ENCODE measurements around the gene MTERF4.

Gene MTERF4

DNA sequence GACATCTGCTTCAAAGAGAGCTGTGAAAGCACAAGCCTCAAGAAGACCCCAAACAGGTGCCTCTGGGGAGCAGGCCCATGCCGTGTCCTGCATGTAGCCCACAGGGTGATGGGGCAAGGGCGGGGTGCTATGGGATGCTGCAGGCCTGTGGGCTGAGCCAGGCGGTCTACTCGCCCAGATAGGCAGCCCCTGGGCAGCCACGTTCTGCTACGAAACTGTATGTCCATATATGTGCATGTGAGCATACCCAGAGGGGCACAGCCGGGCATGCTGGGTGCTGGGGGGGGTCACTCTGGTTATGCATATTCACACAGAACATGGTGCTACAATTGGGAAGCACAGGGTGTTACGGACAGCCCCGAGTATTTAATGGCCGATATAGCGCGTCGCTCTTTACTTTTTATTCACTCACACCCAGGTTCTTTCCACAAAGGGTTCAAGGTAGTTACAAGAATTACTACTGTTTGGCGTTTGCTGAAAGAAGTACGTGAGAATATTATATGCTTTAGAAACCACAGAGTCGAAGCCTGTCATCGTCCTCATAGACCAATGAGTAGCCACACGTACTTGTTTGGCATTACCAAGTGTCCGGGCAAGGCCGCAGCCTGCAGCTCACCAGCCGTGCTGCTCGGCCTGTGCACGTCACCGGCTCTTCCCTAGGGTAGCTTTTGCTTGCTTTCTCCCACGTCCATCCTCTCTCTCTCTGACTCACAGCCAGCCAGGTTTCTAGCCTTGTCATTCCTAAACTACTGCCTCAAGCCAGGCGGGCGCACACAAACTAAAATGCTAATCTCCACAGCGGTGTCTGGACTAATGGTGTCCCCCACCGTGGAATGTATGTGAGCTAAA is 14.4 kb downstream of the MTERF4 start:
- DNase-seq: no peak

DNA sequence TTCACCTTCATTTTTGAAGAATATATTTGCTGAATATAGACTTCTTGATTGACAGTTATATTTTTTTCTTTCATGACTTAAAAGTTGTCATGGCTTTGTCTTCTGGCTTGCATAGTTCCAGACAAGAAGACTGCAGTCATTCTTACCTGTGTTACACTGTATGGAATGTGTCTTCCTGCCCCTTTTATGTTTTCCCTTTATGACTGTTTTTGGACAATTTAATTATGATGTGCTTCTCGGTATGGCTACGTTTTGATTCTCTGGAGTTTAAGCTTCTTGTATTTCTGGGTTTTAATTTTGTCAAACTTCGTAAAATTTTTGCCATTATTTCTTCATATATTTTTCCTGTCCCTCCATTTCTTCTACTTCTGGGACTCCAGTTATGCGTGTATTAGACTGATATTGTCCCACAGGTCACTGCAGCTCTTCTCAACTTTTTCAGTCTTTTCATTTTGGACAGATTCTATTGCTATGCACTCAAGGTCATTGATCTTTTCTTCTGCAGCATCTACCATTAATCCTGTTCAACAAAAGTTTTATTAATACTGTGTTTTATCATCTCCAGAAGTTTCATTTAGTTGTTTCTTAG is 17.1 kb downstream of the MTERF4 start:
- DNase-seq: no peak

DNA sequence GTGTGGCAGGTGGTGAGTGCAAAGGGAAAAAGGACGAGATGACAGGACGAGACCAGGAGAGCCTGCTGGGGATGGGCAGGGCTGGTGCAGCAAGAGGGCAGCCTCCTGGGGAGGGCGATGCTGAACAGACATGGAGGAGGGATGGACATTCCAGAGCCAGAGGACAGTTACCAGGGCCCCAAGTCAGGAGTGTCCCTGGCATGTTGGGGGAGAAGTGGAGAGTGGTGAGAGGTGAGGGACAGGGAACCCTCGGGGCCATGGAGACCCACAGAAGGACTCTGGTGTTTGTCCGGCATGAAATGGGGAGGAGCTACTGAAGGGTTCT is 19.0 kb downstream of the MTERF4 start:
- DNase-seq: no peak

DNA sequence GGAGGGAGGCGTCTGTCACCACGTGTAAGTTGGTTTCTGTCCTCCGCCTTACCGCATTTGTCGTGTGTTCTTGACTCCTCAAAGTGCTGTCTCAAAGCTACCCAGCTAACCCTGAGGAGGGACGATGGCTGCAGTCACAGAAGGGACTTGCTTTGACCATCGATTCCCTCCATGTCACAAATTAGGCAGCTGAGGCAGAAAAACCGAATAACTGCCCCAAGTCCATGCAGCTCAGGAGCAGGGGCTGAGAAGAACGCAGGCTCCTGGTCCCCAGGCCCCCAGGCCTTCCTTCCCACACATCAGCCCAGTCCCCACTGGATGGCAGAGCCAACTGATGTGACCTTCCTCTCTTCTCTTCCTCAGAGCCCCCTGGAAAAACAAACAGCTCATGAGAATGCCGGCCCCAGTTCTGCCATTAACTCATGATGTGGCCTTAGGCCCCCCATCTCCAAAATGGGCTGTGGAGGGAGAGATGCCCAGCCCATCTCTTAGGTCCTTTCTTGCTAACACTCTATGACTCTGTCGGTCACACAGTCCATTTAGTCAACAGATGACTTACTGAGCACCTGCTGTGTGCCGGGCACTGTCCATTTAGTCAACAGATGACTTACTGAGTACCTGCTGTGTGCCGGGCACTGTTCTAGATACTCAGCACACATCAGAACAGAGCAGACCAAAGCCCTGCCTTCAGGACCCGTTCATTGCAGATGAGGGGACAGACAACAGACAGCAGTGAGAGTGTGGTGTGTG is 19.6 kb downstream of the MTERF4 start:
- no peak for DNase-seq

DNA sequence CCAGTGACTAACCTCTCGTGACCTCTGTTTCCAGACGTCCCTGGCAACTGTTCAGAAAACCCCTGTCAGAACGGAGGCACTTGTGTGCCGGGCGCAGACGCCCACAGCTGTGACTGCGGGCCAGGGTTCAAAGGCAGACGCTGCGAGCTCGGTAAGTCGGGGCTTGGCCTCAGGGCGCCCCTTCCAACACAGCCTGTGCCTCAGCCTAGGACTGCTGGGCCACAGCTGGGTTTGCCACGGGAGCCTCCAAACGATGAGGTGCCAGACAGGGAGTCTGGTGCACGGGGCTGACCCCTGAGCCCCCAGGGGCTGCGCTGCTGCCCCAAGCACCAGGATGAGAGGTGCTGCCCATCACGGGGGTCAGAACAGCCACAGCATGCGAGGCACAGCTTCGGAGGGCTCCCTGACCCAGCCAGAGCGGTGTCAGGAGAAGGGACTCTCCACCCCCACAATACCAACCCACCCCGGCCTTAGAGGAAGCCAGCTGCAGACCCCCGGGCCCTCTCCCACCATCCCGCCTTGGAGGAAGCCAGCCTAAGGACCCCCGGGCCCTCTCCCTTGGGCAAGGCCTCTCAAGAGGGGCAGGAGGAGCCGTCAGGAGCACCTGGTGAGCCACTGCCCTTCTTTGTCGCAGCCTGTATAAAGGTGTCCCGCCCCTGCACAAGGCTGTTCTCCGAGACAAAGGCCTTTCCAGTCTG is 20.3 kb downstream of the MTERF4 start:
- DNase-seq: no peak

DNA sequence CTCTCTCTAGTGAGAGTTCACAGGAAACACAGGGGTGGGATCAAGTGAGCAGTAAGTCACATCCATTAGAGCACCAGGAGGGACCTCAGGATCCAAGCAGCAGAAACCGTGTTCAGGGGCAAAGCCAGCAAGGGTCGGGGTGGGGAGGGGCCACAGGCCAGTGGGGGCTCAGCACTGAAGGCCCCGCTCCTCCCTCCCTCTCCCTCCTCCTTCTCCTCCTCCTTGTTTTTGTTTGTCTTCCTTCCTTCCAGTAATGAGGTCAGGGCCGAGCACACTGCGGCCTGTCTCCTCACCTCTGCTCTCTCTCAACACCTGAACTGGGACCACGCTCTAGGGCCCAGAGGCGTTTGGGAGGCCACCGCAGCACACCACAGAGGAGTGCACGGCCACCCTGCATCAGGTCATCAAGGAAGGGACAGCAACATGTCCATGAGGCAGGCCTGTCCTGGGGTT is 20.9 kb downstream of the MTERF4 start:
- DNase-seq: no peak

DNA sequence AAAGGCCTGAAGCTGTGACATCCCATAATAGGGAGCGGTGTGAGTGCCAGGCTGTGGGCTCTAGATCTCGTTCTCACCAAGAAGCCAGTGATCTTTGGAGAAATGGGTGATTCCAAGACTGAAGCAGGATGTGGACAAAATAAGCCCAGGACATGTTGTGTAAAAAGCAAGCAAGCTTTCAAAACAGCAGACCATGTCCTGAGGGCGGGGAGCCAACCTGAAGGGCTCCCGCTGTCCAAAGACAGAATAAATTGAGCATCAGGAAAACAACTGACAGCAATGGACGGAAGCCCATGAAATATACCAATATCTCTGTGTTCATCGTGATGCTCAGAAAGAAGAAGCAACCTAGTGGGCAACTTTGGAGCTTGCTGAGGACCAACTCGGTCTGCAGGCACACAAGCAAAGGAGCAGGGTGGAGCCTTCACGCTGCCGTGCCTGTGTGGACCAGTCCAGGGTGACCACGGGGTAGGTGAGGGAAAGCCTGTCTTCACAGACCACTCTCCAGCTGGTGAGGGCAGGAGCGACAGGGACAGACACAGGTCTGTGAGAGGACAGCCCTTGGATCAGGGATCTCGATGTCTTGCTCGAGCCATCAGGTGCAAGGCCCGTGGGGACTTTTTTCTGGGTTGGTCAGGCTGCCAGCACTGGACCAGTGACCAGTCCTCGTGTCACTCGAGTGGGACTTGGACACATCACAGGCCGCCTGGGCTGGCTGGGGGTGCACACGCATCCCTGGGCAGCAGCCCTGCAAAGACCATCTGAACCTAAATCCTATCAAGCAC is 21.5 kb downstream of the MTERF4 start:
- DNase-seq: no peak

DNA sequence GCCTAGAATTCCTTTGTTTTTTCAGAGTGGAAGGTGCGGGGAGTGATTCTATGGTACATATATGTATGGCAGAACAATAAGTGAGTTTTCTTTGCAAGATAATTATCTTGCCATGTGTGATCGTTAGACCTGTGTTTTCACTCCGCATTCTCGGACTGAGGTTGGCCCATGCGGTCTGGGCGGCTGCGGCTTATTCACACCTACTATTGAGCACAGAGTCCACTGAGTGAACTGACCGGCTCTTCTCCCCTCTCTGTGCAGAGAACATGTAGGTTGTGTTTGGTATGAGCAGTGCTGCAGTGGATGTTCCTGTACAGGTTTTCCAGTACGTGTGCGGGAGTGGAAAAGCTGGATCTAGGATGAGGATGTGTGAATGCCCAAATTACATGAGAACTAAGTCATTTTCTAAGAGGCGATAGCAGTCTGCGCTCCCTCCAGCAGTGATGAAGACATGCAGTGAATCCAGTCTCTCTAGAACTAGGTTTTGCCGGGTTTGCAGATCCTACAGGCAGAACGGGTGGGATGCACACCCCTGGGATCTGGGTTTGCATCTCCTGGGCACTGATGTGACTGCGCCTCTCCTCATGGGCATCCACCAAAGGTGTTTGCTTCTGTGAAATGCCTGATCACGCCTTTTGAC is 27.1 kb downstream of the MTERF4 start:
- no peak for DNase-seq

DNA sequence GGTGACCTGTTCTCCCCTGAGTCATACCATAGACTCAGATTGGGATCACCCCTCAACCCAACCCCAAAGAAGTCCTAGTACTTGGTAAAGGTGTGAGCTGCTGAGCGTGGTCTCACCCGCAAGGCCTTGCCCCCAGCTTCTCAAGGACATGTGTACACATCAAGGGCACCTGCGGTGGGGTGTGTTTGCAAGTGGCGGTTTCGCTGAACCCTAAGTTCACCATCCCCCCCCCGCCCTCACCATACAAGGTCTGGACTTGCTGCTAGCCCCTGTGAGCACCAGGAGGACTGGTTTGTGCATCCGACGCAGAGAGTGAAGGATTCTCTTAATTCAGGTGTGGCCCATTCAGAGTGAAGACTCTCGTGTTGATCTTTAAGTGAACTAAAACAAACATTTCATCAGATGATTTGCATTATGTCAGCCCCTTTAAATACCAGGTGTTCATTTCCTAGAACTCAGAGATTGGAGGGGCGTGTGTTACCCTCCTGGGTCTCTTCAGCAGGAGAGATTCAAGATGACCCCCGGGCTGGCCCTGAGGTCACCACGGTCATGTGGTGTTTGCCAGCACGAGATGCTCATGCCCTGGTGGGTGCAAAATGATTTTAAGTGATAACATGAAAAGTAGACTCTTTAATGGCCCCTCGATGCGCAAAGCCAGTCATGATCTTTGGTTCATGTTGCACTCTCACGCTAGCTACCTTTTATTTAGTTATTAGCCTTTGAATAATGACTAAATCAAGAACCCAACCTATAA is 27.8 kb downstream of the MTERF4 start:
- DNase-seq: no peak

DNA sequence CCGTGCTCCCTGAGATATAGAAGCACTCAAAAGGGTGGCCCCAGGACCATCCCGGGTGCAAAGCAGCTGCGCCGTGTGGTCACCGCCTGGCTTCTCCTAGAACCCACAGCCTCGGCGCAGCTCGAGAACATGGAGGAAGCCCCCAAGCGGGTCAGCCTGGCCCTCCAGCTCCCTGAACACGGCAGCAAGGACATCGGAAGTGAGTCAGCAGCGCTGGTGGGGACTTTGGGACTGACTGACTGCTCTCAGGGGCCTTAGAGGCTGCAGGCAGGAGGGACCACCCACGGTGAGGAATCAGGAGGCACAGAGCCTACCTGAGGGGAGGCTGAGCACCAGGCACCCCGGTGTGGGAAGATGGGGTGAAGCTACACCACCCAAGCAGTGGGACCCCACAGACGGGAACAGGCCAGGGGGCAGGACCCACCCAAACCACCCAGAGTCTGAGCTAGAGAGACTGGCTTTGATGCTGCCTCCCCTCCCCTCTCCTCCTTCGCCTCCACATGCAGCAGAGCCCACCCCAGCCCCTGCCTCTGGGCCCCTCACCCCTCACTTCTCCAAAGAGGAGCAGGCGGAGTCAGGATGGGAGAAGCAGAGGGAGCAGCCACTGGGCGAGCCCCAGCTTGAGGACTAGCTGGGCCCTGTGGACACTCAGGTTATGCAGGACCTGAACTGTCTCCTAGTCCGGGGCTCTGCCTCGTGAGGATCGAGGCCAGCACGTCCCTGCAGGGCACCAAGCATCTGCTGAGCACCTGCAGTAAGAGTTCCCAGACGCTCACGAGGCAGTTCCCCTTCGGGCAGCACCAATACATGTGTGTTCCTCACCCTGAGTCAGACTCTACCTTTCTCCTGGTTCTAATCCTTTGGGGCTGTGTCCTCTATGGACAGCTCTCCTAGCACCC is 28.7 kb downstream of the MTERF4 start:
- DNase-seq: no peak

DNA sequence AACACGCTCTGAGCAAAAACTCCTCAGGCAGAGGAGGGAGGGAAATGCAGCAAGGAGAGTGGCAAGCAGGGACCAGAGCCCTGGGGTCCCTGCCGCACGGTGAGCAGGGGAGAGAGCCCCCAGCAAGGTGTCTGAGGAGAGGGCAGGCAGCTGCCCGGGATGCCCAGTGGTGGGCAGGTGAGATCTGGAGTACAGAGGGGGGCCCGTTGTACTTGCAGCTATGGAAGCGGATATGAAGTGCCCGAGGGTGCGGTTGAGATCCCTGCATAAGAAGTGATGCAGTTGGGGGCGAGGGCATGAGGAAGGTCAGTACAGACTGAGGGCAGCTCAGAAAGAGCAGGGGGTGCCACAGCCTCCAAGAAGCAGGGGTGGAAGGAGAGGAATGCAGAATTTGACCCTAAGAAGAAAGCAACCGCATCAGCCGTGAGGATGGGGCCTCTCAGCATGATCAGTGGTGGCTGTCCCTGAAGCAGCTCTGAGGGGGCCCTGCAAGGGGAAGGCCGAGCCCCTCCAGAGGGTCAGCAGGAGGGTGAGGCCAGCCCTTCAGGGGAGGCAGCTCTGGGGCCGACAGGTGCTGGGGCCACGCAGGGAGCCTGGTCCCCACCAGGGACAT is 29.4 kb downstream of the MTERF4 start:
- DNase-seq: no peak

DNA sequence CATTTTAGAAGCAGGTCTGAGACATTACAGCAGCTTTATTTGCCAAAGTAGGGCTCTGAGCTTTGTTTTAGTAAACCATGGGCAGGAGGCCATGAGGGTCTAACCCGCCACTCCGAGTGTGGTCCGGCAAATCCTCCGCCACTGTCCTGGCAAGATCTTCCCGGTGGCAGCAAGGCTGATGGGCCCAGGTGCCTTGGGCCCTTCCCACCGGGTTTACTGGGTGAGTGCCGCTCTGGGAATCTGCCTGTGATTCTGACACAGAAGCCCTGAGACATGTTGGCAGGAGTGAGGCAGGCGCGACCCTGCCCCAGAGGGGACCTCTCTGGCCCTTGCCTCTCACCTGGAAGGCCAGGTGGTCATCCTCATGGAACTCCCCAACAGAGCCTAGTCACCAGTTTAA is 29.9 kb downstream of the MTERF4 start:
- DNase-seq: no peak

DNA sequence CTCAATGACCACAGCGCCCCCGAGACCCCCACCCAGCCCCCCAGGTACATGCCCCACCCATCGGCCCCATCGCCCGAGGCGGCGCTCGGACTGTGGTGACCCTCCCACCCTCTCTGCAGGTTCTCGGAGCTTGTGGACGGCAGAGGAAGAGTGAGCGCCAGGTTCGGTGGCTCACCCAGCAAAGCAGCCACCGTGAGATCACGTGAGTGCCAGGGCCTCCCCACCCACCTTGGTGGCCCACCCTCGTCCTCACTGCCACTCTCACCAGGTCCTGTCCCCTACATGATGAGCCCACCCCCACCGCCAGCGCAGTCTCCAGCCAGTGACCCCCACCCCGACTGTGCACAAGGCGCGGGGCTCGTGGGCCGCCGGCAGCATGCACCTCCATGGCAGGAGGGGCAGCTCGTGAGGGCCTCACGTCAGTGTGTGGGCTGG is 30.4 kb downstream of the MTERF4 start:
- DNase-seq: no peak

DNA sequence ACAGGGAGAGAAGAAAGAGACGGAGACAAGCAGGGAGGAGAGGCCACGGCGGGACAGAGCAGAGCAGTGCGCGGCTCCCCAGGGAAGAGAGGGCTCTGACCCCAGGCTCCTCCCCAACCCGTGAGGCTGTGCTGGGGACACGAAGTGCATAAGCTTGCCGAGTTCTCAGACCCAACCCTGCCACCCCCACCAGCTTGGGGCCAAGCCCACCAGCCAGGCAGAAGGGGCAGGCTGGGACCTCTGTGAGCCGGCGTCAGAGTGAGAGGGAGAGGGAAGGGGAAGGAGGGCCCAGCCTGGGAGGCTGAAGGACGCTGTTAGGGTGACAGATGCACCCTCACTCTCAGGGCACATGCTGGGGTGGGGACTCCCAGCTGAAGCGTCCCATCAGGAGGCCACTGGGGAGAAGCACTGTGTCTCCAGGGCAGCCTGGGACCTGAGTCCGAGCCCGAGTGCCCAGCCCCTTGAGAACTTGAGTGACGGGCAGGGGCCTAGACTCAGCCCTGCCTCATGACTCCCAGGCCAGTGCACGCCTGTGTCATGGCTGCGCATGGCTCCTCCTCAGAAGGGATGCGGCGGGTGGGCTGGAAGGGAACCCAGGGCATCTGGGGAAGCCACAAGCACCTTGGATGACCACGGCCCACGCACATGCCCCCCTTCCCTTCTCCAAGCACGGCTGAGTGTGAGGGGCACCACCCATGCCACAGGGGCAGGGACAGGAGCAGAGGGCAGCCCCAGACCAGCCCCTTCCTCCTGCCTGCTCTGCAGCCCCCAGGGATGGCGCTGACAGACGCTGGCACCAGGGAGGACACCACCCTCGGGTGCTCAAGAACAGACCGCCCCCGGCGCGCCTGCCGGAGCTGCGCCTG is 31.0 kb downstream of the MTERF4 start:
- DNase-seq: no peak

DNA sequence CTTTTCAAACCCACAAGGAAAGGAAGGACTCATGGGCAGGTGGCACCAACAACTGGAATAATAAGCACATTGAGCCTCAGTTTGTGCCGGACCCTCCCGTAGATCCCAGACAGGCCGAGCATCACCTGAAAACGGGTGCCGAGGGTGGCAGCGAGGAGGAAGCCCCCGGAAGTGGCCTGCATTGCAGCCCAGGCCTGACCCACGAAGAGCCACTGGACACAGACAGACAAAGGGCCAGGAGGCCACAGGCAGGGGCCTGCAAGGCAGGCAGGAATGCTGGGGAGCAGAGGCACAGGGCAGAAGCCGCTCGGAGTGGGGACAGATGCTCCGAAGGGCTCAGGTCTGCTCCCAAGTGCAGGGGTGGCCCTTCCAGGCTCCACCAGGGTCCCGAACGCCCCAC is 31.7 kb downstream of the MTERF4 start:
- no peak for DNase-seq

DNA sequence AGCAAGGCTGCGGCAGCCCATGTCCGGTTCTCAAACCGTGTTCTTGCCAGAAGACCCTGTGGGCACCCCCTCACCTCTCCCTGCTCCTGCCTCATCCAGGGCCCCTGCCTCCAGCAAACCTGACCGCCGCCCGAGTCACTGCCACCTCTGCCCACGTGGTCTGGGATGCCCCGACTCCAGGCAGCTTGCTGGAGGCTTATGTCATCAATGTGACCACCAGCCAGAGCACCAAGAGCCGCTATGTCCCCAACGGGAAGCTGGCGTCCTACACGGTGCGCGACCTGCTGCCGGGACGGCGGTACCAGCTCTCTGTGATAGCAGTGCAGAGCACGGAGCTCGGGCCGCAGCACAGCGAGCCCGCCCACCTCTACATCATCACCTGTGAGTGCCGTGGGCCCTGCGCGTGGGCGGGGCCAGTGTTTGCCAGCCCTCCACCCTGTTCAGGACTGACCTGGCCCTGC is 32.2 kb downstream of the MTERF4 start:
- no peak for DNase-seq

DNA sequence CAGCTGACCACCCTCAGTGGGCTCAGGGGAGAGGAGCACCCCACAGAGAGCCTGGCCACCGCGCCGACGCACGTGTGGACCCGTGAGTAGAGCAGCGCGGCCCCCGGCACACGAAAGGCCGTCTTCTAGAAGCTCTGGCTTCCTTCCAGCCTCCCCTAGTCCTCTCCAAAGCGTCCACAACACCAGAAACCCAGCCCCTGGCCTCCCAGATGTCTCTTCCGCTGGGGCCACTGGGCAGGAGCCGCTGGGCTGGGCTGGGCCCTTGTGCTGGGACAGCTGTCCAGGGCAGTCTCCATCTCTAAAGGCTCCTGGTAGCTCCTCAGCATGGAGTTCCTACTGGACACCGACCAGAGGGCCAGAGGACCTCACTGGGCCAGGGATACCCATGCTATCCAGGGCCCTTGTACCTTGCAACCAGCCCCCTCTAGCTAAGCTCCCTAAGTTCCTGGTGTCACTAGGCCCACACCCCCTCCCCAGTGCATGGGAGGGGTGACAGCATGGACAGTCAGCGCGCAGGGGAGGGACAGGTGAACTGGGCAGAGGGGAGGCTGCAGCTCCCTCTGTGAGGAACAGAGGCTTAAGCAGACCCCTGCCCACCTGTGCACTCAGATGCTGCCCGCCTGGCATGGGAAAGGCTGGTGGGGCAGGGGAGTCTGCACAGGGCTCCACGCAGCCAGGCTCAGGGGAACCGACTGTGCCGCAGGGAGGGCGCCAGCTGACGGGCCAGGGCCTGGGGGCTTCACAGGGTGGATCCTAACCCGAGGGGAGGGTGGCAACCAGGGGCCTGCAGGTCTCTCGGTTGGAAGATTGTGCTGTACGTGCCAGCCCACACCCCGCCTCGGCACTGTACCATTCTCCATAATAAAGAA is 32.9 kb downstream of the MTERF4 start:
- DNase-seq: no peak
